ENCODE data around the gene CLIP4.

DNA sequence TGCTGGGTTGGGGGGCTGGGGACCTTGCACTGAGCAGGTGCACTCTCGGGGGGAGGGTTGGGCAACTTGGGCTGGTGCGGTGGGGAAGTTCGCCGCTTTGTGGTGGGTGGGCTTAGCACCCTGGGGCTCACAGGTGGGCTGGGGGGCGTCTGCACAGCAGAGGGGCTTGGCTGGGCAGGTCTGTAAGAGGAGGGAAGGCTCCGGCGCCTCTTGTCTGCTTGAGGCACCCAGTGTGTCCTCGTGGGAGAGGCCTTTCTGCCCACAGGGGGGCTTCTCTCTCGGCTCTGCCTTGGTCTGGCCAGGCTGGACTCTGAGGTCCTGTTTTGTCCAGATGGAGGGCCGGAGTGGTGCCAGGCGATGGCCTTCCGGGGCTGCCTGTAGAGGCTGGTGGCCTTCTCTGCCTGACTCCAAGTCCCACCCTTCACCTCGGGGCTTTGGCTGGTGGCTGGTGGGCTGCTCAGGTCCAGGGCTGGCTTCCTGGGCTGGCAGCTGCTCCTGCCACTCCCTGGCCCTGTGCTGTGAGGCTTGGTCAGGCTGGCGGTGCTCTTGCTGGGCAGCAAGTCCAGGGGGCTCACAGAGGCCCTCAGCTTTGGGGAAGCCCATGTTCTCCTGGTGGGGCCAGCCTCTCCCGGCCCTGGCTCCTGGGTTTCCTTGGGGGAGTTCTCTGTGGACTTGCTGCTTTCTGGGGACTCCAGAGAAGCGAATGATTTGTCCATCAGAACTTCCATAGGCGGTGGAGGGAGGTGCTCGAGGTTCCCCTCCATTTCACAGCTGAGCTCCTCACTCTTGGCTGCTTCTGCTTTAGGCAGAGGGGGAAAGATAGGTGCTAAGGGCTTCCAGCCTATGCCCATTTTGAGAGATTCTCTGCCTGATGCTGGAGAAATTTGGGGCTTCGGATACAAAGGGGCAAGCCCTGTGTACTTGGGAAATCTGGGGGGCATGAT is 43.9 kb upstream of the CLIP4 start:
- TF ChIP-seq, protein P1, sequence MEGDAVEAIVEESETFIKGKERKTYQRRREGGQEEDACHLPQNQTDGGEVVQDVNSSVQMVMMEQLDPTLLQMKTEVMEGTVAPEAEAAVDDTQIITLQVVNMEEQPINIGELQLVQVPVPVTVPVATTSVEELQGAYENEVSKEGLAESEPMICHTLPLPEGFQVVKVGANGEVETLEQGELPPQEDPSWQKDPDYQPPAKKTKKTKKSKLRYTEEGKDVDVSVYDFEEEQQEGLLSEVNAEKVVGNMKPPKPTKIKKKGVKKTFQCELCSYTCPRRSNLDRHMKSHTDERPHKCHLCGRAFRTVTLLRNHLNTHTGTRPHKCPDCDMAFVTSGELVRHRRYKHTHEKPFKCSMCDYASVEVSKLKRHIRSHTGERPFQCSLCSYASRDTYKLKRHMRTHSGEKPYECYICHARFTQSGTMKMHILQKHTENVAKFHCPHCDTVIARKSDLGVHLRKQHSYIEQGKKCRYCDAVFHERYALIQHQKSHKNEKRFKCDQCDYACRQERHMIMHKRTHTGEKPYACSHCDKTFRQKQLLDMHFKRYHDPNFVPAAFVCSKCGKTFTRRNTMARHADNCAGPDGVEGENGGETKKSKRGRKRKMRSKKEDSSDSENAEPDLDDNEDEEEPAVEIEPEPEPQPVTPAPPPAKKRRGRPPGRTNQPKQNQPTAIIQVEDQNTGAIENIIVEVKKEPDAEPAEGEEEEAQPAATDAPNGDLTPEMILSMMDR (IDR thresholded peaks at IDR 0.05): no peak
- TF ChIP-seq RAD21 (IDR thresholded peaks at IDR 0.05; ENCODE audit: low read length): no peak
- TF ChIP-seq, protein P2, sequence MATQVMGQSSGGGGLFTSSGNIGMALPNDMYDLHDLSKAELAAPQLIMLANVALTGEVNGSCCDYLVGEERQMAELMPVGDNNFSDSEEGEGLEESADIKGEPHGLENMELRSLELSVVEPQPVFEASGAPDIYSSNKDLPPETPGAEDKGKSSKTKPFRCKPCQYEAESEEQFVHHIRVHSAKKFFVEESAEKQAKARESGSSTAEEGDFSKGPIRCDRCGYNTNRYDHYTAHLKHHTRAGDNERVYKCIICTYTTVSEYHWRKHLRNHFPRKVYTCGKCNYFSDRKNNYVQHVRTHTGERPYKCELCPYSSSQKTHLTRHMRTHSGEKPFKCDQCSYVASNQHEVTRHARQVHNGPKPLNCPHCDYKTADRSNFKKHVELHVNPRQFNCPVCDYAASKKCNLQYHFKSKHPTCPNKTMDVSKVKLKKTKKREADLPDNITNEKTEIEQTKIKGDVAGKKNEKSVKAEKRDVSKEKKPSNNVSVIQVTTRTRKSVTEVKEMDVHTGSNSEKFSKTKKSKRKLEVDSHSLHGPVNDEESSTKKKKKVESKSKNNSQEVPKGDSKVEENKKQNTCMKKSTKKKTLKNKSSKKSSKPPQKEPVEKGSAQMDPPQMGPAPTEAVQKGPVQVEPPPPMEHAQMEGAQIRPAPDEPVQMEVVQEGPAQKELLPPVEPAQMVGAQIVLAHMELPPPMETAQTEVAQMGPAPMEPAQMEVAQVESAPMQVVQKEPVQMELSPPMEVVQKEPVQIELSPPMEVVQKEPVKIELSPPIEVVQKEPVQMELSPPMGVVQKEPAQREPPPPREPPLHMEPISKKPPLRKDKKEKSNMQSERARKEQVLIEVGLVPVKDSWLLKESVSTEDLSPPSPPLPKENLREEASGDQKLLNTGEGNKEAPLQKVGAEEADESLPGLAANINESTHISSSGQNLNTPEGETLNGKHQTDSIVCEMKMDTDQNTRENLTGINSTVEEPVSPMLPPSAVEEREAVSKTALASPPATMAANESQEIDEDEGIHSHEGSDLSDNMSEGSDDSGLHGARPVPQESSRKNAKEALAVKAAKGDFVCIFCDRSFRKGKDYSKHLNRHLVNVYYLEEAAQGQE (IDR thresholded peaks at IDR 0.05; ENCODE audit: low read depth, low read length): no peak
- TF ChIP-seq, protein P3, sequence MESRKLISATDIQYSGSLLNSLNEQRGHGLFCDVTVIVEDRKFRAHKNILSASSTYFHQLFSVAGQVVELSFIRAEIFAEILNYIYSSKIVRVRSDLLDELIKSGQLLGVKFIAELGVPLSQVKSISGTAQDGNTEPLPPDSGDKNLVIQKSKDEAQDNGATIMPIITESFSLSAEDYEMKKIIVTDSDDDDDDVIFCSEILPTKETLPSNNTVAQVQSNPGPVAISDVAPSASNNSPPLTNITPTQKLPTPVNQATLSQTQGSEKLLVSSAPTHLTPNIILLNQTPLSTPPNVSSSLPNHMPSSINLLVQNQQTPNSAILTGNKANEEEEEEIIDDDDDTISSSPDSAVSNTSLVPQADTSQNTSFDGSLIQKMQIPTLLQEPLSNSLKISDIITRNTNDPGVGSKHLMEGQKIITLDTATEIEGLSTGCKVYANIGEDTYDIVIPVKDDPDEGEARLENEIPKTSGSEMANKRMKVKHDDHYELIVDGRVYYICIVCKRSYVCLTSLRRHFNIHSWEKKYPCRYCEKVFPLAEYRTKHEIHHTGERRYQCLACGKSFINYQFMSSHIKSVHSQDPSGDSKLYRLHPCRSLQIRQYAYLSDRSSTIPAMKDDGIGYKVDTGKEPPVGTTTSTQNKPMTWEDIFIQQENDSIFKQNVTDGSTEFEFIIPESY (IDR thresholded peaks at IDR 0.05; ENCODE audit: borderline replicate concordance, low read depth): no peak
- TF ChIP-seq NRF1 (IDR thresholded peaks at IDR 0.05; ENCODE audit: low read depth, low read length): no peak
- TF ChIP-seq, protein P4, sequence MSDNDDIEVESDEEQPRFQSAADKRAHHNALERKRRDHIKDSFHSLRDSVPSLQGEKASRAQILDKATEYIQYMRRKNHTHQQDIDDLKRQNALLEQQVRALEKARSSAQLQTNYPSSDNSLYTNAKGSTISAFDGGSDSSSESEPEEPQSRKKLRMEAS (IDR thresholded peaks at IDR 0.05; ENCODE audit: low read depth): no peak
- TF ChIP-seq POLR2AphosphoS5 (IDR thresholded peaks at IDR 0.05; ENCODE audit: low read depth, low read length): no peak
- TF ChIP-seq SMC3 (IDR thresholded peaks at IDR 0.05; ENCODE audit: low read depth, low read length): no peak

Data from SK-N-SH (cell line).